HG03469 (cell line): Measurements from ENCODE around the gene RHO.

Experiments
- ATAC-seq: cut with Tn5 transposase; IDR thresholded peaks from one replicate; pipeline ENCODE4 v1.9.1; 2021; ENCODE audit warnings: mild to moderate bottlenecking, moderate library complexity, moderate number of reproducible peaks; ENCODE audit not compliant: unreplicated experiment

The RHO gene

DNA sequence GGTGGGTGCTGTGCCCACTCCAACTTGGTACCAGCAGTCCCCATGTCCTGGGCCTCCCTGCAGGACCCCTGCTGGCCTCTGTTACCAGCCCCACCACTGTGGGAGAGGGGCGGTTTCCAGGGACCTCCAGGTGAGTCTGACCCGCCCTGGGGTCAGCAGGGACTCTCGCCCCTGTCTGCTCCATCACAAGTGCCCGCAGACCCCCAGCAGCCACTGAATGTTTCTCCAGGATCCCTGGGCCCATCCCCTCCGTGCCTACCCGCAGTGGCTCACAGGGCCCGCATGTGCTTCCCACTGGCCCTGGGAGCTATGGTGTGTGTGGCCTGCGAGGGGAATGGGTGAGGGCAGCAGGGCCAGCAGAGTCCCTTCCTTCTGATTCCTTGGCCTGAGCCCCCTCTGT lies 9.9 kb upstream of the RHO start:
- ATAC-seq = no peak

DNA sequence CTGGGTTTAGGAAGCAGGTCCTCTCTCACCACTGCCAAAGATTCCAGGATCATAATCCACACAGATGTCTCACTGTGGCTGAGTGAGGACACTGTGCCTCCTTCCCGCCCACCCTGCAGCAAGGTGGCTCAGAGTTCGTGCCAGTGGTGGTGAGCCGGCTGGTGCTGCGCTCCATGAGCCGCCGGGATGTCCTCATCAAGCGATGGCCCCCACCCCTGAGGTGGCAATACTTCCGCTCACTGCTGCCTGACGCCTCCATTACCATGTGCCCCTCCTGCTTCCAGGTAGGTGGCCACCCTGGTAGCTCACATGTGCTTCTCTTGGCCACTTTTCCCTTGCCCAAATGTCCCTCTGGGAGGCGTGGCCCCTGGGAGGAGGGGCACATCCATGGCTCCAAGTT lies 9.0 kb upstream of the RHO start:
- no peak for ATAC-seq

DNA sequence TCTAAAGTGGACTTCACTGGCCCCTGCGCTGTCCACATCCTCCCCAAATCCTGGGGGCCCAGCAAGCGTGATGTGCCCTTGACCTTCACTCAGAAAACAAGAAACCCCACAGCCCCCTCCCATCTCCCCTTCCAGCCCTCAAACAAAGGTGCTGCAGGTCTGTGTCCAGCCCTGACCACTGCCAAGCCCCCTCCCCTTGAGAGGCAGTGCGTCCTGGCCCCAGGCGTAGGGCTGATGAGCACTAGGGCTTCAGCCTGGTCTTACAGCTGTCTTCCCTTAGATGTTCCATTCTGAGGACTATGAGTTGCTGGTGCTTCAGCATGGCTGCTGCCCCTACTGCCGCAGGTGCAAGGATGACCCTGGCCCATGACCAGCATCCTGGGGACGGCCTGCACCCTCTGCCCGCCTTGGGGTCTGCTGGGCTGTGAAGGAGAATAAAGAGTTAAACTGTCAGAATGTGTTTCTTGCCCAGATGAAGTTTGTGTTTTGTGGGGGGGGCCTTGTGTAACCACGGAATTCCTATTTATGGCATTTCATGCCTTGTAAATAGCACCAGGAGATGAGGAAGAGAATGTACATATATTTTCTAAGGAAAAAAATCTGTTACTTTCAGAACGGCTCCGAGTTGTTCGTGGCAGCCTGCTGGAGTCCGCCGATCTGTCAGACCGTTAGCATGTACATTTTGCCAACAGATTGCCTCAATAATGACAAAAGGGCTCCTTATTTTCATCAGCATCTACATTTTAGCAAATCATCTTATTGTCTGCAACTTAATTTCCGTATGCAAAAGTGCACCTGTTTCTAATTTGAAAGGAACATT lies 8.3 kb upstream of the RHO start:
- ATAC-seq = no peak

DNA sequence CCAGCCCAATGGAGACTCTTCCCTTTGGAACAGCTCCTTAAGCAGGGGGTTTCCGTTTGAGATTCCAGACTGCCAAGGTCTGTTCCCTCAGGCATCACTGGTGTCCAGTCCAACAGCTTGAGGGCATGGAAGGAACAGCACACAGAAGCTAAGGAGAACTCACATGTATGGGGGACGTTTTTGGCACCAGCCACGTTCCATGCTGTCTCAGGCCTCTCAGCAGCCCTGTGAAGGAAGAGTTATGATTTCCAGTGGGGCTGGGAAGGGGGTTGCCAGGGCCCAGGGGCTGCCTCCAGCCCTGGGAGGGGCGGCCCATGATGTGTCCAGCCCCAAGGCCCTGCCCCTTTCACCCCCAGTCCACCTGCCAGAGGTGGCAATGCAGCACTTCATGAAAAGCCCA lies 7.5 kb upstream of the RHO start:
- no peak for ATAC-seq

DNA sequence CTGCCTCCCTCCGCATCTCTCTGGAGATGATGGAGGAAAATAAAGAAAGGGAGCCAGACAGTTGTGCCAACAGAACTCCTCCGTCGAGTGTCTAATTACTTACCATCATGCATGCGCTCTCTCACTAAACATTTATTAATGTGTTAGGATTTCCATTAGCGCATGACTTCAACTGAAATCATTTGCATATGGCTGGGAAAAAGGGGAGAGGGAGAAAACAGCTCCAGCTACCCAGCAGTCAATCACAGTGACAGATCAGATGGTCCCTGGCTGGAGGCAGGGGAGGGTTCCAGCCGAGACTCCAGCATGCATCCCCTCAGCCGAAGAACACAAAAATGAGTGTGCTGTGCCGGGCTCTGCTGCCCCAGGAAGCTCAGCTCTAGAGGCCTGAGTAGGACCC lies 6.8 kb upstream of the RHO start:
- no peak for ATAC-seq

DNA sequence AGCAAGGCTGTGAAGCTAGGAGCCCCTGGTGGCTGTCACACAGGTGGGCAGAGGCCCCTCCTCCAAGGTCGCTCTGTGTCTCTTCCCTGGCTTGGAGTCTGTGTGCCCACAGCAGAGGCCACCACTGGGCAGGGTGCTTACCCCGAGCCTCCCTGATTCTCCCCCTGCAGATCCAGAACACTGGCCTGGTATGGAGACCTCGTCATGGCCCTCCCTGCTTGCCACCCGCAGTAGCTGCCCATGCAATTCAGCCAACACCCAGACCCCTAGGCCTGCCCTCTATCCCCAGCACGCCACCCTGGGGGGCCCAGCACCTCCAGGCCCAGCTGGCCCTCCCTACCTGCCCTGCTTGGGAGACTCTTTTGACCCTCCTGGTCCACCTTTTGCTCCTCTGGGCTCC lies 5.5 kb upstream of the RHO start:
- ATAC-seq = no peak

DNA sequence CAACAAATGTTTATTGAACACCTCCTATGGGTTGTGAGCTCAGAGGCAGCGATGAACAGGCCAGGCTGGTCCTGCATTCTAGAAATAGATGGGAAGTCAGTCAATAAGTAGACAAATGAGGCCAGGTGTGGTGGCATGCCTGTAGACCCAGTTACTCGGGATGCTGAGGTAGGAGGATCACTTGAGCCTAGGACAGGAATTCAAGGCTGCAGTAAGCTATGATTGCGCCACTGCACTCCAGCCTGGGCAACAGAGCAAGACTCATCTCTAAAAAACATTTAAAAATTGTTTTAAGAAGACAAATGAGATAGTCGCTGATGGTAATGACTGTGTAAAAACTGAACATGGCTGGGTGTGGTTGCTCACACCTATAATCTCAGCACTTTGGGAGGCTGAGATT lies 4.4 kb upstream of the RHO start:
- no peak for ATAC-seq

DNA sequence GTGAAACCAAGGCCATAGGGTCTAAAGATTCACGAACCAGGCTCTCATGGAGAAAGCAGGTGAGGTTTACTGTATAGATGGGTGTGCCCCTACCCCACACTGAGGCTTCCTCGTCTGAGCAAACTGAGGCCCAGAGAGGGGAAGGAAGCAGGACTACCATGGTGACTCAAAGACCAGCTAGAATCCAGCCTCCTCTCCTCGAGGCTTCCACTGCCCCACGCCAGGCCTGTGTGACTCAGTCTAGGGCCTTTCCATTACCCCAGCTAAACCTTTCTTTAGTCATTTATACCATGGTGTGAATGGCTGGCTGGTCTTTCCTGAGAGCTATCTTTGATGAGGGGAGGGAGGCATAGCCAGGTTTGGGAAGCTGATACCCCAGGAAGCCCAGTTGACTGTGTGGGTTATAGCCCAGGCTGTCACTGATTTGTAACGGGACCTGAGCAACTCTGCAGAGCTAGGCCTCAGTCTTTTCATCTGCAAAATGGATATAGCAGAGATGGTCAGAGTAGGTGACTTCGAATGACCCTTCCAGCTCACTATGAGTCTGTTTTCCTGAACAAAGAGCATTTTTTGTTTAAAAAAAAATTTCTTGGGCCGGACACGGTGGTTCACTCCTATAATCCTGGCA lies 3.0 kb upstream of the RHO start:
- no peak for ATAC-seq

DNA sequence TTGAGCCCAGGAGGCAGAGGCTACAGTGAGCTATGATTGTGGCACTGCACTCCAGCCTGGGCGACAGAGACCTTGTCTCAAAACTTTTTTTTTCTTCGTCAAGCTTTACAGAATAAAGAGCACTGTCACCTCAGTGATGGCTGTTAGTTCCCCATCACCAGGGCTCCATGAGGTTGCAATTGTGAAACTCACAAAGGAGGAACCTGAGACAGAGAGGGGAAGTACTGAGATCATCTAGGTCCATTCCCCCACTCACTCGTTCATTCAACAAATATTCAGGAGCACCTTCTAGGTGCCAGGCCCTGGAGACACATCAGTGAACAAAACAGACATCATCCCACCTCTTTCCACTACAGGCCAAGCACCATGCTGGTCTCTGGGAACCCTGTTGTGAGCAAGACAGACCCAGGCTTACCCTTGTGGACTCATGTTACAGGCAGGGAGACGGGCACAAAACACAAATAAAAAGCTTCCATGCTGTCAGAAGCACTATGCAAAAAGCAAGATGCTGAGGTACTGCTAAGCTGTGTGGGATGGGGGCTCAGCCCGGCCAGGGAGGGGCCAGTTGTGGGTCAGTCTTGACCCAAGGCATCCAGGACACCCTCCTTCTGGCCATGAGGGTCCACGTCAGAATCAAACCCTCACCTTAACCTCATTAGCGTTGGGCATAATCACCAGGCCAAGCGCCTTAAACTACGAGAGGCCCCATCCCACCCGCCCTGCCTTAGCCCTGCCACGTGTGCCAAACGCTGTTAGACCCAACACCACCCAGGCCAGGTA lies 2.1 kb upstream of the RHO start:
- peak; percentile 88 for ATAC-seq

DNA sequence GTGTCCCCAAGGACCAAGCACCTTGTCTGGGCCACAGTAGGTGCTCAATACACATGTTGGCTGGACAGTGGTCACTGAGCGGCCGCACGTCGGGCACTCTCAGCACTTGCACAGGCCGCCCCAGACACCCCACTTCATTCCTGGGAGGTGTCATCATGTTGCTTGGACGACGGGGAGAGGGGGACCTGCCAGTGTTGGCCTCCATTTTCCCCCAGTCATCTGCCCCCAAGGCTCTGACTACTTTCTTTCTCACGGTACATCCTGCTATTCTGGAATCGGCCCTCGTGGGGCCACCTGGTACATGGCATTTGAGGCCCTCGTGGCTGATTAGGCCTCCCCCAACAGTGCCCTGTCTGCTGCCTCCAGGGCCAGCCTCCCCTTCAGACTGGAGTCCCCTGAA lies 1.2 kb upstream of the RHO start:
- ATAC-seq = no peak

DNA sequence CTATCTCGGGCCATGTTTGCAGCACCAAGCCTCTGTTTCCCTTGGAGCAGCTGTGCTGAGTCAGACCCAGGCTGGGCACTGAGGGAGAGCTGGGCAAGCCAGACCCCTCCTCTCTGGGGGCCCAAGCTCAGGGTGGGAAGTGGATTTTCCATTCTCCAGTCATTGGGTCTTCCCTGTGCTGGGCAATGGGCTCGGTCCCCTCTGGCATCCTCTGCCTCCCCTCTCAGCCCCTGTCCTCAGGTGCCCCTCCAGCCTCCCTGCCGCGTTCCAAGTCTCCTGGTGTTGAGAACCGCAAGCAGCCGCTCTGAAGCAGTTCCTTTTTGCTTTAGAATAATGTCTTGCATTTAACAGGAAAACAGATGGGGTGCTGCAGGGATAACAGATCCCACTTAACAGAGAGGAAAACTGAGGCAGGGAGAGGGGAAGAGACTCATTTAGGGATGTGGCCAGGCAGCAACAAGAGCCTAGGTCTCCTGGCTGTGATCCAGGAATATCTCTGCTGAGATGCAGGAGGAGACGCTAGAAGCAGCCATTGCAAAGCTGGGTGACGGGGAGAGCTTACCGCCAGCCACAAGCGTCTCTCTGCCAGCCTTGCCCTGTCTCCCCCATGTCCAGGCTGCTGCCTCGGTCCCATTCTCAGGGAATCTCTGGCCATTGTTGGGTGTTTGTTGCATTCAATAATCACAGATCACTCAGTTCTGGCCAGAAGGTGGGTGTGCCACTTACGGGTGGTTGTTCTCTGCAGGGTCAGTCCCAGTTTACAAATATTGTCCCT lies 1.2 kb downstream of the RHO start:
- ATAC-seq = no peak

DNA sequence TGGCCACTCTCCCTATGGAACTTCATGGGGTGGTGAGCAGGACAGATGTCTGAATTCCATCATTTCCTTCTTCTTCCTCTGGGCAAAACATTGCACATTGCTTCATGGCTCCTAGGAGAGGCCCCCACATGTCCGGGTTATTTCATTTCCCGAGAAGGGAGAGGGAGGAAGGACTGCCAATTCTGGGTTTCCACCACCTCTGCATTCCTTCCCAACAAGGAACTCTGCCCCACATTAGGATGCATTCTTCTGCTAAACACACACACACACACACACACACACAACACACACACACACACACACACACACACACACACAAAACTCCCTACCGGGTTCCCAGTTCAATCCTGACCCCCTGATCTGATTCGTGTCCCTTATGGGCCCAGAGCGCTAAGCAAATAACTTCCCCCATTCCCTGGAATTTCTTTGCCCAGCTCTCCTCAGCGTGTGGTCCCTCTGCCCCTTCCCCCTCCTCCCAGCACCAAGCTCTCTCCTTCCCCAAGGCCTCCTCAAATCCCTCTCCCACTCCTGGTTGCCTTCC lies 1.9 kb downstream of the RHO start:
- ATAC-seq = no peak

DNA sequence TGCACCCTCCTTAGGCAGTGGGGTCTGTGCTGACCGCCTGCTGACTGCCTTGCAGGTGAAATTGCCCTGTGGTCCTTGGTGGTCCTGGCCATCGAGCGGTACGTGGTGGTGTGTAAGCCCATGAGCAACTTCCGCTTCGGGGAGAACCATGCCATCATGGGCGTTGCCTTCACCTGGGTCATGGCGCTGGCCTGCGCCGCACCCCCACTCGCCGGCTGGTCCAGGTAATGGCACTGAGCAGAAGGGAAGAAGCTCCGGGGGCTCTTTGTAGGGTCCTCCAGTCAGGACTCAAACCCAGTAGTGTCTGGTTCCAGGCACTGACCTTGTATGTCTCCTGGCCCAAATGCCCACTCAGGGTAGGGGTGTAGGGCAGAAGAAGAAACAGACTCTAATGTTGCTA lies 2.4 kb downstream of the RHO start:
- ATAC-seq = no peak

DNA sequence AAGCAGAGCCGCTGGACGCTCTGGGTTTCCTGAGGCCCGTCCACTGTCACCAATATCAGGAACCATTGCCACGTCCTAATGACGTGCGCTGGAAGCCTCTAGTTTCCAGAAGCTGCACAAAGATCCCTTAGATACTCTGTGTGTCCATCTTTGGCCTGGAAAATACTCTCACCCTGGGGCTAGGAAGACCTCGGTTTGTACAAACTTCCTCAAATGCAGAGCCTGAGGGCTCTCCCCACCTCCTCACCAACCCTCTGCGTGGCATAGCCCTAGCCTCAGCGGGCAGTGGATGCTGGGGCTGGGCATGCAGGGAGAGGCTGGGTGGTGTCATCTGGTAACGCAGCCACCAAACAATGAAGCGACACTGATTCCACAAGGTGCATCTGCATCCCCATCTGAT lies 3.3 kb downstream of the RHO start:
- no peak for ATAC-seq

DNA sequence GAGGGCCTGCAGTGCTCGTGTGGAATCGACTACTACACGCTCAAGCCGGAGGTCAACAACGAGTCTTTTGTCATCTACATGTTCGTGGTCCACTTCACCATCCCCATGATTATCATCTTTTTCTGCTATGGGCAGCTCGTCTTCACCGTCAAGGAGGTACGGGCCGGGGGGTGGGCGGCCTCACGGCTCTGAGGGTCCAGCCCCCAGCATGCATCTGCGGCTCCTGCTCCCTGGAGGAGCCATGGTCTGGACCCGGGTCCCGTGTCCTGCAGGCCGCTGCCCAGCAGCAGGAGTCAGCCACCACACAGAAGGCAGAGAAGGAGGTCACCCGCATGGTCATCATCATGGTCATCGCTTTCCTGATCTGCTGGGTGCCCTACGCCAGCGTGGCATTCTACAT lies 3.8 kb downstream of the RHO start:
- ATAC-seq = no peak

DNA sequence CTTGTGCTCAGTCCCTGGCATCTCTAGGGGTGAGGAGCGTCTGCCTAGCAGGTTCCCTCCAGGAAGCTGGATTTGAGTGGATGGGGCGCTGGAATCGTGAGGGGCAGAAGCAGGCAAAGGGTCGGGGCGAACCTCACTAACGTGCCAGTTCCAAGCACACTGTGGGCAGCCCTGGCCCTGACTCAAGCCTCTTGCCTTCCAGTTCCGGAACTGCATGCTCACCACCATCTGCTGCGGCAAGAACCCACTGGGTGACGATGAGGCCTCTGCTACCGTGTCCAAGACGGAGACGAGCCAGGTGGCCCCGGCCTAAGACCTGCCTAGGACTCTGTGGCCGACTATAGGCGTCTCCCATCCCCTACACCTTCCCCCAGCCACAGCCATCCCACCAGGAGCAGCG lies 5.0 kb downstream of the RHO start:
- no peak for ATAC-seq

DNA sequence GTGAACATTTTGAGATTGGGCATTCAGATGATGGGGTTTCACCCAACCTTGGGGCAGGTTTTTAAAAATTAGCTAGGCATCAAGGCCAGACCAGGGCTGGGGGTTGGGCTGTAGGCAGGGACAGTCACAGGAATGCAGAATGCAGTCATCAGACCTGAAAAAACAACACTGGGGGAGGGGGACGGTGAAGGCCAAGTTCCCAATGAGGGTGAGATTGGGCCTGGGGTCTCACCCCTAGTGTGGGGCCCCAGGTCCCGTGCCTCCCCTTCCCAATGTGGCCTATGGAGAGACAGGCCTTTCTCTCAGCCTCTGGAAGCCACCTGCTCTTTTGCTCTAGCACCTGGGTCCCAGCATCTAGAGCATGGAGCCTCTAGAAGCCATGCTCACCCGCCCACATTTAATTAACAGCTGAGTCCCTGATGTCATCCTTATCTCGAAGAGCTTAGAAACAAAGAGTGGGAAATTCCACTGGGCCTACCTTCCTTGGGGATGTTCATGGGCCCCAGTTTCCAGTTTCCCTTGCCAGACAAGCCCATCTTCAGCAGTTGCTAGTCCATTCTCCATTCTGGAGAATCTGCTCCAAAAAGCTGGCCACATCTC lies 6.1 kb downstream of the RHO start:
- no peak for ATAC-seq

DNA sequence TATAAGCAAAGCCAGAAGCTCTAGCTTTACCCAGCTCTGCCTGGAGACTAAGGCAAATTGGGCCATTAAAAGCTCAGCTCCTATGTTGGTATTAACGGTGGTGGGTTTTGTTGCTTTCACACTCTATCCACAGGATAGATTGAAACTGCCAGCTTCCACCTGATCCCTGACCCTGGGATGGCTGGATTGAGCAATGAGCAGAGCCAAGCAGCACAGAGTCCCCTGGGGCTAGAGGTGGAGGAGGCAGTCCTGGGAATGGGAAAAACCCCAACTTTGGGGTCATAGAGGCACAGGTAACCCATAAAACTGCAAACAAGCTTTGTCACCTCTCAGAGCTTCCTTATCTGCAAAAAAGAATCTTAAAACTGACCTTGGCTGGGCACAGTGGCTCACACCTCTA lies 6.6 kb downstream of the RHO start:
- ATAC-seq = no peak

DNA sequence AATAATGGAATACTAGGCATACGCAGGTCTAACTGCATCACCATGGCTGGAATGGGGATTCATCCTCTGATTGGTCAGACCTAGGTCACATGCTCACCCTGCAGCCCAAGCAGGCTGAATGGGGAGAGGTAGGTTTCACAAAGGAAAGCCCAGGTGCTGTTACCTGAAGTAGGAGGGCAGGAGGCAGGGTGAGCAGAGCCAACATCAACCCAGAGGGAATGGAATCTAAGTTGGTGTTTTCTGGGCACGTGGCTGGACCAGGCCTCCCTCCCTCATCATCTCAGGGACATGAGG lies 7.9 kb downstream of the RHO start:
- ATAC-seq = no peak

DNA sequence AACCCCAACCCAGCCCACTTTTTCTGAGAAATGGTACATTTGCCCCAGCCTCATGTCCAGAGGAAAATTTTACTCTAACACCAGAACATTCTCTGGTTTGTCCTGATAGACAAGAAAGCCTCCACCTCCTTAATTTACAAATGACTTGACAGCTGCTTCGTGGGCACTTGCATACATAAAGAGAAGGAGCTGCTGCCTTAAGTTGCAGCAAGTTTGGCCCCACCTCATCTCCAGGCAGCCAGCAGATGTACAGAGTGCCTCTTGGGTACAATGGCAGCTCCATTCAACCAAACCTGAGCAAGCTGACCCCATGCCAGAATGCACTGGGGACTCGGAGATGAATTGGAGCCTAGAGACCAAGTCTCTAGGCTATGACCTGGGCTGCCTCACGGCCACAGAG lies 8.4 kb downstream of the RHO start:
- no peak for ATAC-seq

DNA sequence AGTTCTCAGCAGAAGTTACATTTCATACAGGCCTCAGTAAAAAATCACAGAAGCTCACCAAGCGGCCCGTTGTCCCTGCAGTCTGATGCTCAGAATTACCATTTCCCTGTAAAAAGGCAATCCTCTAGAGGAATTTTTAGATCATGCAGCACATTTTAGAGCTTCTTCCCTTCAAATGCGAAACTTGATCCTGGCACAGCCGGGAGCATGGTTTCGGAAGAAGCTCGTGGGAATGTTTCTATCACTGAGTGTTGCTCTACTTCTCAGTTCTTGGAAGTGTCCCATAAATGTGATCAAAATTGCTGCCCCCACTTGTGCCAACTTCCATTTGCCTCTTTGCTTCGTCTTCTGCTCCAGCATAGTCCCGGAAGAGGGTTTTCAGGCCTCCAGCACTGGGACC lies 10.8 kb downstream of the RHO start:
- no peak for ATAC-seq
